GM12878 (cell line): ENCODE data around the gene IMMP2L. TPM values are rescaled to one million over a fixed set of nuclear protein-coding genes. Genes with fewer than 3 reads are reported as not detected.

Source experiments
- ATAC-seq: fragments of 200-7000 bp; cut with Tn5 transposase; 3 replicates; pipeline ENCODE4 v1.9.1; 2020; ENCODE audit warnings: mild to moderate bottlenecking, moderate library complexity
- BruUV-seq: library from RNA; stranded (reverse); fragments of 400-500 nt; replicated peaks from 2 replicates; lab custom pipeline; 2021; lab: Mats Ljungman, UMichigan
- CTCF ChIA-PET: fragments of 300-600 bp; sonication (Branson Sonifier 250); formaldehyde crosslinking; extraction: SDS; loops from one replicate; lab custom pipeline; 2021; ENCODE audit warnings: inconsistent platforms; lab: Yijun Ruan, JAX
- POLR2A ChIA-PET: fragments of 350-600 bp; formaldehyde crosslinking; extraction: SDS; loops from one replicate; lab custom pipeline; 2021; ENCODE audit warnings: inconsistent platforms; lab: Charles Lee
- RAD21 ChIA-PET: fragments of 300-600 bp; sonication (Branson Sonifier 250); formaldehyde crosslinking; loops from one replicate; lab custom pipeline; 2023; ENCODE audit warnings: antibody characterized with exemption; ENCODE audit not compliant: unreplicated experiment; lab: Charles Lee
- SMC1A ChIA-PET: fragments of 300-600 bp; sonication (Branson Sonifier 250); formaldehyde crosslinking; loops from one replicate; lab custom pipeline; 2023; ENCODE audit not compliant: unreplicated experiment, uncharacterized antibody; lab: Charles Lee
- DNase-seq: peaks from one replicate; pipeline ENCODE4 v3.0.0-alpha.2; 2011; ENCODE audit warnings: low read depth, low spot score
- FAIRE-seq: peaks from 3 replicates; lab custom pipeline; 2011; peaks lifted over from hg19 to GRCh38; lab: Jason Lieb, UNC
- H2AFZ ChIP-seq: 2 replicates; pipeline ENCODE4 v1.6.0; 2011; ENCODE audit warnings: low read depth, low read length, control low read depth; ENCODE audit not compliant: control insufficient read depth
- H3K27ac ChIP-seq: 2 replicates; pipeline ENCODE4 v1.5.1; 2011; ENCODE audit warnings: control low read depth; ENCODE audit not compliant: control insufficient read depth, insufficient read depth
- H3K27me3 ChIP-seq, 2 experiments: replicated peaks in 1 of 2; 2 replicates each; pipeline versions ENCODE4 v1.6.0 to v1.6.1; 2011; ENCODE audit warnings: low read length in 1 of 2; ENCODE audit not compliant: control insufficient read depth in 2 of 2, insufficient read depth in 2 of 2
- H3K36me3 ChIP-seq, 2 experiments: 2 replicates each; pipeline ENCODE4 v1.5.1; 2011; ENCODE audit warnings: low read length in 1 of 2; ENCODE audit not compliant: control insufficient read depth in 2 of 2, insufficient read depth in 2 of 2
- H3K4me1 ChIP-seq: 2 replicates; pipeline ENCODE4 v1.6.1; 2011; ENCODE audit warnings: mild to moderate bottlenecking, low read length, moderate library complexity, mixed read lengths; ENCODE audit not compliant: control insufficient read depth, insufficient read depth
- H3K4me2 ChIP-seq: 2 replicates; pipeline ENCODE4 v1.6.0; 2011; ENCODE audit warnings: control low read depth; ENCODE audit not compliant: control insufficient read depth, insufficient read depth
- H3K4me3 ChIP-seq: fragments of 200-600 bp; sonication (generic); 2 replicates; pipeline ENCODE4 v1.5.1; 2016
- H3K79me2 ChIP-seq: 2 replicates; pipeline ENCODE4 v1.6.0; 2011; ENCODE audit warnings: low read length; ENCODE audit not compliant: control insufficient read depth, insufficient read depth
- H3K9ac ChIP-seq: 2 replicates; pipeline ENCODE4 v1.8.0; 2011; ENCODE audit warnings: low read length, control low read depth, mixed read lengths; ENCODE audit not compliant: control insufficient read depth, insufficient read depth
- H3K9me3 ChIP-seq: replicated peaks from 3 replicates; pipeline ENCODE4 v1.5.1; 2011; ENCODE audit warnings: mild to moderate bottlenecking, low read length; ENCODE audit not compliant: control insufficient read depth, insufficient read depth
- H4K20me1 ChIP-seq: 2 replicates; pipeline ENCODE4 v1.6.0; 2011; ENCODE audit not compliant: control insufficient read depth, insufficient read depth
- BCL11A ChIP-seq: IDR thresholded peaks from 2 replicates; pipeline ENCODE4 v1.6.1; 2011; ENCODE audit warnings: low read depth, low read length
- MAX ChIP-seq: IDR thresholded peaks from 2 replicates; pipeline ENCODE4 v1.6.1; 2012; ENCODE audit warnings: low read depth, low read length, improper control_type of control experiment
- MLLT1 ChIP-seq: fragments of 450-650 bp; IDR thresholded peaks from 2 replicates; pipeline ENCODE4 v1.6.1; 2016; ENCODE audit warnings: mild to moderate bottlenecking
- RFX5 ChIP-seq: IDR thresholded peaks from 2 replicates; pipeline ENCODE4 v1.6.1; 2011; ENCODE audit warnings: low read depth, low read length, improper control_type of control experiment
- TCF3 ChIP-seq: IDR thresholded peaks from 2 replicates; pipeline ENCODE4 v1.6.1; 2012; ENCODE audit warnings: low read depth, mild to moderate bottlenecking, low read length, borderline replicate concordance; ENCODE audit not compliant: insufficient read depth
- USF1 ChIP-seq: IDR thresholded peaks from 2 replicates; pipeline ENCODE4 v1.6.1; 2011; ENCODE audit warnings: borderline replicate concordance, low read depth, mild to moderate bottlenecking, moderate library complexity, mixed read lengths, low read length; ENCODE audit not compliant: insufficient read depth; ENCODE audit errors: extremely low read length
- USF2 ChIP-seq: IDR thresholded peaks from 2 replicates; pipeline ENCODE4 v1.6.1; 2011; ENCODE audit warnings: low read depth, low read length, improper control_type of control experiment, borderline replicate concordance
- ZNF592 ChIP-seq: fragments of 450-650 bp; IDR thresholded peaks from 2 replicates; pipeline ENCODE4 v1.6.1; 2017; ENCODE audit warnings: mild to moderate bottlenecking, moderate library complexity
- WGBS: methylation state at CpG from one replicate; pipeline ENCODE4 v1.1.6; 2016; ENCODE audit warnings: low lambda C conversion rate; ENCODE audit not compliant: insufficient replicate concordance, insufficient coverage; ENCODE audit errors: missing lambda C conversion rate; 5-methylcytosine and 5-hydroxymethylcytosine counted together
- in situ Hi-C: fragments of 300-500 bp; cut with MboI; formaldehyde crosslinking; loops from 9 replicates; pipeline ENCODE4 v1.14.3; 2018; ENCODE audit warnings: mixed read lengths
- intact Hi-C: fragments of 100-400 bp; cut with micrococcal nuclease; formaldehyde crosslinking; loops from one replicate; pipeline ENCODE4 v1.14.2; 2022; ENCODE audit not compliant: unreplicated experiment
- polyA plus RNA-seq, 11 experiments: library from polyadenylated mRNA; depleted of rRNA in 4 of 11; unstranded in 6 of 11; stranded (reverse) in 5 of 11; fragments of >200 nt; fragmentation: Nextera tagmentation in 4 of 11; fragmentation: Illumina TruSeq in 1 of 11; extraction: Ambion mirVana in 4 of 11; extraction: Trizol in 1 of 11; gene quantifications; 1 replicate in 1 of 11; 2 replicates in 10 of 11; pipeline versions ENCODE4 v1.2.1 to v1.2.3, GENCODE V29; 2011 to 2016; ENCODE audit warnings: inconsistent platforms in 2 of 11, missing spikeins in 2 of 11, low read depth in 1 of 11
- total RNA-seq, 4 experiments: library from RNA; depleted of rRNA in 3 of 4; stranded (reverse); fragments of >200 nt in 3 of 4; fragmentation: Illumina TruSeq in 1 of 4; extraction: Trizol in 1 of 4; gene quantifications; 2 replicates each; pipeline versions ENCODE4 v1.2.1 to v1.2.3, GENCODE V29; 2013 to 2021

The IMMP2L gene
- total and polyA plus RNA-seq, 10 of the 15 experiments (the other 5 are each of a cell fraction or from before 2014, with no cell fraction given): 12.6 to 46.3 (median 19.6) TPM

- TF ChIP-seq USF2 (no peak), MLLT1 (no peak), BCL11A (no peak), ZNF592 (no peak)
These were observed 25.8 kb upstream of the IMMP2L start (continued) for GRCh38 chr7:111588065-111588433.

- POLR2A ChIA-PET: no interaction called here
- 50% methylated on average over 10 of the region's 10 CpGs for WGBS
- no peak overlapping the region for H3K4me2 ChIP-seq
- no peak overlapping the region for H3K27ac ChIP-seq
- no peaks in the 10 kb centered on the region for H3K36me3 ChIP-seq
- intact Hi-C loops: no loop called here
- SMC1A ChIA-PET: no interaction called here
- no peak overlapping the region for H3K4me3 ChIP-seq
- no peaks in the 10 kb centered on the region for H3K79me2 ChIP-seq
- FAIRE-seq (no peak), ATAC-seq (no peak)
- in situ Hi-C loops: no loop called here
- TF ChIP-seq TCF3: no peak
- TF ChIP-seq RFX5: no peak
- no peak for TF ChIP-seq USF1
- no peak for TF ChIP-seq MAX
- TF ChIP-seq, all 136 proteins: peak for 0
- RAD21 ChIA-PET: interaction anchor here (0.6 kb wide), 1 partner anchor 137 kb away, joined by 3 read pairs; no protein-coding TSS in a partner anchor
- H3K9me3 ChIP-seq: no peaks in the 10 kb centered on the region
- DNase-seq: no peak
- H3K4me1 ChIP-seq: no peaks in the 10 kb centered on the region
- CTCF ChIA-PET: no interaction called here
- H4K20me1 ChIP-seq: no peaks in the 10 kb centered on the region
- H3K27me3 ChIP-seq: no peaks in the 10 kb centered on the region
- no TSS peak for BruUV-seq
- no peak overlapping the region for H2AFZ ChIP-seq
- no peak overlapping the region for H3K9ac ChIP-seq
These were observed 25.2 kb upstream of the IMMP2L start for GRCh38 chr7:111587410-111588064.
